ENCODE data around the gene HLA-DPA1. TPM values are rescaled to one million over a fixed set of nuclear protein-coding genes. Genes with fewer than 3 reads are reported as not detected.

Gene HLA-DPA1
- polyA plus RNA-seq, 1 experiment = 12.1 TPM

DNA sequence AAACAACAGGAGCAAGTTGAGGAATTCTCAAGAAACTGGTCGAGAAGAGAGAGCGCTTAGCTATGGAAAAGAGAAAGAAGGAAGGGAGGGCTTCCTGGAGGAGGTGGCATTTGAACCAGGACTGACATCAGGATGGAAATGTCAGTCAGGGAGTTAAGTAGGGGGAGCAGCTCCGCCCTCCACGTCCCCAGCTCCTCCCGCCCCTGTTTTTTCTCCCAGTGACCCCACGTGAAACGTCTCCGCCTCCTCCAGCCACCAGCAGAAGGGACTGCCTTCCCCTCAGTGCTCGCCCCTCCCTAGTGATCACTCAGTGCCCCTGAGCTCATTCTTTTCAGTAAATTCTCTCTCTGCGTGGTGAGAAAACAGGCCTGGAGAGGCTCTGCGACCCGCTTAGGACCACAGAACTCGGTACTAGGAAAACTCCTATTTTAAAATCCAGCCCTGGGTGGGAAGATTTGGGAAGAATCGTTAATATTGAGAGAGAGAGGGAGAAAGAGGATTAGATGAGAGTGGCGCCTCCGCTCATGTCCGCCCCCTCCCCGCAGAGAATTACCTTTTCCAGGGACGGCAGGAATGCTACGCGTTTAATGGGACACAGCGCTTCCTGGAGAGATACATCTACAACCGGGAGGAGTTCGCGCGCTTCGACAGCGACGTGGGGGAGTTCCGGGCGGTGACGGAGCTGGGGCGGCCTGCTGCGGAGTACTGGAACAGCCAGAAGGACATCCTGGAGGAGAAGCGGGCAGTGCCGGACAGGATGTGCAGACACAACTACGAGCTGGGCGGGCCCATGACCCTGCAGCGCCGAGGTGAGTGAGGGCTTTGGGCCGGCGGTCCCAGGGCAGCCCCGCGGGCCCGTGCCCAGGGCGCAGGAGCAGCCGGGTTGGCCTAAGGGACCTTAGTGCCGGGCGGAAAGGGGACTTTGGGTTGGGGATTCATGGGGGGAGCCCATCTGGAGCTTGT is 7.0 kb upstream of the HLA-DPA1 start:
- H3K27me3 ChIP-seq (ENCODE audit: control insufficient read depth, insufficient read depth, low read length) = peaks cover 3% of the 10 kb centered on the region

DNA sequence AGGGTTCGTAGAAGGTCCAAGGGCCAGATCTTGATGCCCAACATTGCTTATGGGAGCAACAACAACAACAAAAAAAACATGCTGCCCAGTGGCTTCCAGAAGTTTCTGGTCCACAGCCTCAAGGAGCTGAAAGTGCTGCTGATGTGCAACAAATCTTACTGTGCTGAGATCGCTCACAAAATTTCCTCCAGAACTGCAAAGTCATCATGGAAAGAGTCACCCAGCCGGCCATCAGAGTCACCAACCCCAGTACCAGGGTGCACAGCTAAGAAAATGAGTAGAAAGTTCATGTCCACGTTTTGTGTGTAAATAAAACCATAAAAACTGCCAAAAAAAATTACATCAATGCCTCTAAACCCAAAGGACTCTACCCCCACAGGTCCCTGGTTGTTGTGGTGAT is 6.1 kb upstream of the HLA-DPA1 start:
- peaks cover 3% of the 10 kb centered on the region for H3K27me3 ChIP-seq (ENCODE audit: control insufficient read depth, insufficient read depth, low read length)
- DNase-seq (ENCODE audit: low read depth) = no peak
- POLR2A ChIA-PET = no interaction called here

More for the DNA sequence above, 7.0 kb upstream of the HLA-DPA1 start:
- TF ChIP-seq, protein P1, sequence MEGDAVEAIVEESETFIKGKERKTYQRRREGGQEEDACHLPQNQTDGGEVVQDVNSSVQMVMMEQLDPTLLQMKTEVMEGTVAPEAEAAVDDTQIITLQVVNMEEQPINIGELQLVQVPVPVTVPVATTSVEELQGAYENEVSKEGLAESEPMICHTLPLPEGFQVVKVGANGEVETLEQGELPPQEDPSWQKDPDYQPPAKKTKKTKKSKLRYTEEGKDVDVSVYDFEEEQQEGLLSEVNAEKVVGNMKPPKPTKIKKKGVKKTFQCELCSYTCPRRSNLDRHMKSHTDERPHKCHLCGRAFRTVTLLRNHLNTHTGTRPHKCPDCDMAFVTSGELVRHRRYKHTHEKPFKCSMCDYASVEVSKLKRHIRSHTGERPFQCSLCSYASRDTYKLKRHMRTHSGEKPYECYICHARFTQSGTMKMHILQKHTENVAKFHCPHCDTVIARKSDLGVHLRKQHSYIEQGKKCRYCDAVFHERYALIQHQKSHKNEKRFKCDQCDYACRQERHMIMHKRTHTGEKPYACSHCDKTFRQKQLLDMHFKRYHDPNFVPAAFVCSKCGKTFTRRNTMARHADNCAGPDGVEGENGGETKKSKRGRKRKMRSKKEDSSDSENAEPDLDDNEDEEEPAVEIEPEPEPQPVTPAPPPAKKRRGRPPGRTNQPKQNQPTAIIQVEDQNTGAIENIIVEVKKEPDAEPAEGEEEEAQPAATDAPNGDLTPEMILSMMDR (IDR thresholded peaks at IDR 0.05; ENCODE audit: insufficient read depth, low read depth, low read length) = no peak
- Histone ChIP-seq H3K36me3 (ENCODE audit: control insufficient read depth, insufficient read depth, low read length) (no peaks in the 10 kb centered on the region), H3K4me3 (ENCODE audit: low read depth, low read length) (peak overlapping the region; percentile 40)
- POLR2A ChIA-PET = no interaction called here
- CTCF ChIA-PET = interaction anchor here (1.0 to 1.1 kb wide), 2 partner anchors 16 to 55 kb away, joined by 3 read pairs; no protein-coding TSS in a partner anchor
- DNase-seq (ENCODE audit: low read depth) = peak; percentile 4

DNA sequence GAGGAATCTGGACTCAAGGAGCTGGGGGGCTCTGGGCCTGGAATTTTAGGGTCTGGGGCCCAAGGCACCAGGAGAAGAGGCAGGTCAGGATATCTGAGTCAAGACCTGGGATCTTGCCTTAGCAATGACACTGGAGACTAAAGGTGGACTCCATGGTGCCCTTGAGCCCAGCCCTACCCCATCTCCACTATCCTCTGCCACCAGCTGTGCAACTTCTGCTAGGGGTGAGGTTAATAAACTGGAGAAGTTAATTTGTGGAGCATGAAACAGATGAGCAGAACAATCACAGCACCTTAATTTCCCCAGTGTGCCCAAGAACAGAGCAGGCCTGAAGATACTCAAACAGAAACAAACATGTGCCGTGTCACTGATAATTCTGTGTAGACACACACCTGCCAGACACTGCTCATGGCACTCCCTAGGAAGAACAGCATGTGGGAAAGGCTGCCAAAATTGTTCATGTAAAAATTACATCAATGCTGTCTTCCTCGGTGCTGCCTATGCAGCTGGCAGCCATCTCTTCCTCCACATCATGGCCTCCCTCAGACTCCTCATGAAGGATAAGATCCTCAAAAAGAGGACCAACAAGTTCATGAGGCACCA is 5.6 kb upstream of the HLA-DPA1 start:
- no peaks in the 10 kb centered on the region for H3K36me3 ChIP-seq (ENCODE audit: control insufficient read depth, insufficient read depth, low read length)
- DNase-seq (ENCODE audit: low read depth) = no peak
- ChIA-PET POLR2A (no interaction called here), CTCF (no interaction called here)
- H3K4me3 ChIP-seq (ENCODE audit: low read depth, low read length) = no peak overlapping the region
- TF ChIP-seq, protein P1 (IDR thresholded peaks at IDR 0.05; ENCODE audit: insufficient read depth, low read depth, low read length) = no peak
- H3K27me3 ChIP-seq (ENCODE audit: control insufficient read depth, insufficient read depth, low read length) = peaks cover 3% of the 10 kb centered on the region

More for the DNA sequence above, 6.1 kb upstream of the HLA-DPA1 start:
- CTCF ChIA-PET = no interaction called here
- no peaks in the 10 kb centered on the region for H3K36me3 ChIP-seq (ENCODE audit: control insufficient read depth, insufficient read depth, low read length)
- H3K4me3 ChIP-seq (ENCODE audit: low read depth, low read length) = no peak overlapping the region
- TF ChIP-seq, protein P1 (IDR thresholded peaks at IDR 0.05; ENCODE audit: insufficient read depth, low read depth, low read length) = no peak

DNA sequence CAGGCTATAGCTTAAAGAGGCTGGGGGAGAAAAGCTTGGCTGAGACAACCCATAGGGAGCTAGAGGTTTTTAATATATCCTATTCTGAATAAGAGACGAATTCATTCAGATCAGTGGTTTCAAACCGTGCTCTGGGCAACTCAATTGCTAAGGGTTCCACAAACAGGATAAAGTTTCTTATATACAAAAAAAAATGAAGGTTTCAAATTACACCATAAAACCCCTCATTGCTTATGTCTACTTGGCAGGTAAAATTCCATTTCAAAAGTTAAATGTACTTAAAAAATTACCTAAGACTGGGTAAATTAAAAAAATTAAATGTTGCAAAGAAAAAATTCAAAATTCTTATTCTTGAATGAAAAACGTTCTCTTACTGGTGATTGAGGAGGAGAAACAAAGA is 5.0 kb upstream of the HLA-DPA1 start:
- no peak overlapping the region for H3K4me3 ChIP-seq (ENCODE audit: low read depth, low read length)
- no peaks in the 10 kb centered on the region for H3K36me3 ChIP-seq (ENCODE audit: control insufficient read depth, insufficient read depth, low read length)
- CTCF ChIA-PET = no interaction called here
- H3K27me3 ChIP-seq (ENCODE audit: control insufficient read depth, insufficient read depth, low read length) = peaks cover 3% of the 10 kb centered on the region
- POLR2A ChIA-PET = no interaction called here
- TF ChIP-seq, protein P1 (IDR thresholded peaks at IDR 0.05; ENCODE audit: insufficient read depth, low read depth, low read length) = no peak
- DNase-seq (ENCODE audit: low read depth) = no peak

DNA sequence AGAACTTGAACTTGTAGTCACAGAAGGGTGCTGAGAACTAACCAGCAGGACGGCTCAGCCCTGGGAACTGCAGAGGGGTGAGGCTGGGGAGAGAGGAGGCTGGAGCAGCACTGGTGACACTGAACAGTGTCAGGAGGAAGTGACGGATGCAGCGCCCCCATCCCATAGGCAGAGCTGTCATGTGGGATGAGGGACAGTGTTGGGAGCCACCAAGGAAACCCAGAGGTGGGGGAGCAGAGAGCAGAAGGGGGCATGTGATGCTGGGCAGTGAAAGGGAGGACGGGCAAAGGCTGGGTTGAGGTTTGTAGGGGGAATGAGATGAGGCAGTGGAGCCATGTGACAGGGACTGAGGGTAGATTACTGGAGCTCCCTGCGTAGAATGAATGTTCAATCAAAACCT is 4.5 kb upstream of the HLA-DPA1 start:
- ChIA-PET CTCF (no interaction called here), POLR2A (no interaction called here)
- DNase-seq (ENCODE audit: low read depth) = no peak
- no peak overlapping the region for H3K4me3 ChIP-seq (ENCODE audit: low read depth, low read length)
- TF ChIP-seq, protein P1 (IDR thresholded peaks at IDR 0.05; ENCODE audit: insufficient read depth, low read depth, low read length) = no peak
- peaks cover 3% of the 10 kb centered on the region for H3K27me3 ChIP-seq (ENCODE audit: control insufficient read depth, insufficient read depth, low read length)
- no peaks in the 10 kb centered on the region for H3K36me3 ChIP-seq (ENCODE audit: control insufficient read depth, insufficient read depth, low read length)

Data from BJ (cell line).